Activated T-cell treated with anti-CD3 and anti-CD28 coated beads for 1 hour (primary cell): ENCODE measurements around the gene PPP5C.

Source experiments
- DNase-seq: peaks from one replicate; pipeline ENCODE4 v3.0.0-alpha.2; 2020; ENCODE audit warnings: low read depth

Gene PPP5C

GRCh38 chr19:46330319-46330918 is 16.5 kb upstream of the PPP5C start:
- DNase-seq, result no peak

DNA sequence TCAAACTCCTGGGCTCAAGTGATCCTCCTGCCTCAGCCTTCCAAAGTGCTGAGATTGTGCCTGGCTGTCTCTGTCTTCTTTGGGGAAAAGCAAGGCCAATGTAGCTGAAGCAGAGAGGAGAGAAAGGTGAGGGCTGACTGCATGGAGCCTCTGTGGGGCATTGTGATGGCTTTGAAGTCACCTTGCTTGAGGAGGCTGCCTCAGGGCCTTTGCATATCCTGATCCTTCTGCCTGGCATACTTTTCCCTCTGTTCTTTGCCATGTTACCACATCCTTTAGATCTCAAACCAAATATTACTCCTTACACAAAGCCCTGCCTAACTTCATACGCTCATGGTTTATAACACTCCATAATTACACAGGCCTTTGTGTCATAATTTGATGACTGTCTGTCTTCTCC is 9.4 kb upstream of the PPP5C start:
- no peak for DNase-seq

DNA sequence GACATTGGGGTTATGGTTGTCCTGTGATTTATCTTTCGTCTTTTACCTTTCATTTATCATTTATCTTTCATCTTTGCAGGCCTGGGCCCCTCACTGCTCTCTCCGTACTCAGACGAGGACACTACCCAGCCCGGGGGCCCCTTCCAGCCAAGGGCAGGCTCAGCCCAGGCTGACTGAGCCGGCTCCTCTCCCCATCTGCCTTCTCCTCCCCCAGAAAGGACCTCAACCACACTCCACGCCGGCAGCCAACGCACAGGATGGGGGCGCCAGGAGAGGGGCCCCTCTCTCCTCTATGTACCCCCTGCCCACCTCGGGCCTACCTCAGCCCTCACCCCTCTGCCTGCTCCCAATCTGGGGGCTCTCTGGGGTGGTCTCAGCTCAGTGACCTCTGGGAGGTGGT is 7.4 kb upstream of the PPP5C start:
- no peak for DNase-seq

- DNase-seq, result no peak
These were observed 6.7 kb upstream of the PPP5C start for GRCh38 chr19:46340051-46340659.

GRCh38 chr19:46341937-46342336 is 5.0 kb upstream of the PPP5C start:
- no peak for DNase-seq

- DNase-seq, result no peak
These were observed 2.5 kb upstream of the PPP5C start for GRCh38 chr19:46344363-46344762.

GRCh38 chr19:46345157-46345556 is 1.7 kb upstream of the PPP5C start:
- no peak for DNase-seq

DNA sequence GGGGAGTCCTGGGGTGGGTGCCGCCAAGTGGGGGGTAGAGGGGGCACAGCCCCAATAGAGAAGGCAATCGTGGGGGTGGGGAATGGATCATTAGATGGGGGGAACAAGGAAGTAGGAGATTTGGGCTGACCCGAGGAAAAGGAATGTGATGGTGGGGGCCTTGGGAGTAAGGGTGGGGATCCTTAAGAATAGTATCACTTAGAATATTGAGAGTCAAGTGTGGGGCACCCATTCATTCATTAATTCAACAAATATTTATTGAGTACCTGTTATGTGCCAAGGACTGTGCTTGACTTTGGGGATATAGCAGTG is 641 bp downstream of the PPP5C start:
- DNase-seq, result no peak

DNA sequence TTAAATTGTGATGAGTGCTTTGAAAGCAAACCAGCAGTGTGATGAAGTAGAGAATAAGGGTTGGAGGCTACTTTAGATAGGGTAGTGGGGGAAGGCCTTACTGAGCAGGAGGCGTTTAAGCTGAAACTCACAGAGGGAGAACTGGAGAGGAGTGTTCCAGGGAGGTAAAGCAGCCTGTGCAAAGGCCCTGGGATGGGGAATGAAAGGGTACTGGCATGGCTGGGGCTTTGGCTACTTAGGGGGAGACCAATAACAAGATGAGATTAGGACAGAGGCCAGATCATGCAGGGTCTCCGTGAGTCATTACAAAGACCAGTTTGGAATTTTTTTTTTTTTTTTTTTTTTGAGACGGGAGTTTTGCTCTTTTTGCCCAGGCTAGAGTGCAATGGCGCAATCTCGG is 1.1 kb downstream of the PPP5C start:
- no peak for DNase-seq

GRCh38 chr19:46349311-46349993 is 2.6 kb downstream of the PPP5C start:
- DNase-seq, result no peak

DNA sequence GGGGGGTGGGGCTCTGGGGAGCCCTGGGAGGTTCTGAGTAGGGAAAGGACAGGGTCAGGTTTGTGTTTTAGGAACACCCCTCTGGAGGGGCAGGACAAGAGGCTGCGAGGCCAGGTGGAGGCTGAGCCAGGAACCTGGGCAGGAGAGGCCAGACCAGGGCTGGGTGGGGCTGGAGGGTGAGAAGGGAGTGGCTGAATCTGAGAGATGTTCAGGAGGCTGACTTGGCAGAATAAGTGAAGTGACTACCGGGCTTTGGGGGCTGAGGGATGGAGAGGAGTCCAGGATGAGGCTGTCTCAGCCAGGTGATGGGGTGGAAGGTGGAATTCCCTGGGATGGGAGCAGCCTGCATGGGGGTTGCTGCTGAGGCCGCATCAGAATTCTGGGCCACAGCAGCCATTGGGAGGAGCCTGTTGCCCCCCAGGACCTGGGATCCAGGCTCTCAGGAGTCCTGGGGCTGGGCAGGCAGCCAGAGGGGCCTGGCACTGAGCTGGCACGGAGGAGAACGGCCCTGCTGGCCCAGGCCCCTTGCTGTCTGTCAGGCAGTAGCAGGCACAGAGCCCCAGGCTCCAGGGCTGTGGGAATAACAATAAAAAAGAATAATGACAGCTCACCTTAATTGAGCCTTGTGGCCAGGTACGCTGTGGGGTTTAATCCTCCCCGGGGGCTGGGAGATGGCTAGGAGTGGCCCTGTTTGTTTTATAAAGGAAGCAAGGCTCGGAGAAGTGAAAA is 3.3 kb downstream of the PPP5C start:
- DNase-seq, result no peak

DNA sequence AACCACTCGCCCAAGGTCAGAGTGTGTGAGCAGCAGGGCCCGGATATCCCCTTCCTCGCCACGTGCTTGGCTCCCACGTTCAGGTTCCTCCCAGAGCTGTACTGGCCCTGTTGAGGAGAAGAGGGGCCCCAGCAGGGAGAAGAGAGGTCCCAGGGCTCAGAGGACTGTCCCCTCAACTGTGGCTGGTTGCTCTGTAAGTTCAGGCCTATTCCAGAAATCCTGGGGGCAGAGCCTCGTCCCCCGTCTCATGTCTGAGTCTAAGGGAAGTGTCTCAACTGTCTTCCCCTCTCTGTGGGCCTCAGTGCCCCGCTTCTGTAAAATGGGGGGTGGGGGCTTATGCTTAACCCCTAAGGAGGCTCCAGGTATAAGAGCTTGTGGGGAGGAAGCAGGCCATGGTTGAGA is 3.9 kb downstream of the PPP5C start:
- DNase-seq, result no peak

DNA sequence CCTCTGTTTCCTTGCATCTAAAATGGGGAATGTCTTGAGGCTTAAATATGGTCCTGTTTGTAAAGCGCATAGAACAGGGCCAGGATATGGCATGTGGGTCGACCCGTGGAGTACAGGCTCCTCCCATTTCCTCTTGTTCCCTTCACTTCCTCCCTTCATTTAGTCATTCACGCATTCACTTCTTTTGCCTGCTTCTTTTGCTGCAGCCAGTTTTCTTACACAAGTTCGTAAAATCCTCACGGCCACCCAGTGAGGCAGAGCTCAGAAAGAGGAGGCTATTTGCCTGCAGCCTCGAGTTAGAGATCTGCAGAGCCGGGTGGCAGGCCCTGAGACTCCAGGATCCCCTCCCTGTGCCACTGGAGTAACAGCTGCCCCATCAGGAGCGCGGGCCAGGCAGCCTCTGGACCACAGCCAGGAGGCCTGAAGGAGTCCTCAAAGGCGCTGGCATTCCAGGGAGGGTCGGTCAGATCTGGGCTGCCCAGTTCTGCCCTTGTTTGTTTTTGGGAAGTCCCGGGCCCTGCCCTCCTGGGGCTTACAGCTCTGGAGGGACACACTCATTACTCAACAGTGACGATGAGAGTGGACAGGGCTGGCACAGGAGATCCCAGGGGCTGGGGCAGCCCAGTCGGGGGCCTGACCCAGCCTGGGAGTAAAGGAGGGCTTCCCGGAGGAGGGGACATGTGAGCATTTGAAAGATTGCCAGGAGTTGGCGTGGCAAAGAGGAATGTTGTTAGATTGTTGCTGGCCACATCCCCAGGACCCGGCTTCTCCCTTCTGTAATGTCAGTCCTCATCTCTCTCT is 4.6 kb downstream of the PPP5C start:
- no peak for DNase-seq

- no peak for DNase-seq
These were observed 7.0 kb downstream of the PPP5C start for GRCh38 chr19:46353730-46354528.

- DNase-seq, result no peak
These were observed 8.6 kb downstream of the PPP5C start for GRCh38 chr19:46355234-46356148.

DNA sequence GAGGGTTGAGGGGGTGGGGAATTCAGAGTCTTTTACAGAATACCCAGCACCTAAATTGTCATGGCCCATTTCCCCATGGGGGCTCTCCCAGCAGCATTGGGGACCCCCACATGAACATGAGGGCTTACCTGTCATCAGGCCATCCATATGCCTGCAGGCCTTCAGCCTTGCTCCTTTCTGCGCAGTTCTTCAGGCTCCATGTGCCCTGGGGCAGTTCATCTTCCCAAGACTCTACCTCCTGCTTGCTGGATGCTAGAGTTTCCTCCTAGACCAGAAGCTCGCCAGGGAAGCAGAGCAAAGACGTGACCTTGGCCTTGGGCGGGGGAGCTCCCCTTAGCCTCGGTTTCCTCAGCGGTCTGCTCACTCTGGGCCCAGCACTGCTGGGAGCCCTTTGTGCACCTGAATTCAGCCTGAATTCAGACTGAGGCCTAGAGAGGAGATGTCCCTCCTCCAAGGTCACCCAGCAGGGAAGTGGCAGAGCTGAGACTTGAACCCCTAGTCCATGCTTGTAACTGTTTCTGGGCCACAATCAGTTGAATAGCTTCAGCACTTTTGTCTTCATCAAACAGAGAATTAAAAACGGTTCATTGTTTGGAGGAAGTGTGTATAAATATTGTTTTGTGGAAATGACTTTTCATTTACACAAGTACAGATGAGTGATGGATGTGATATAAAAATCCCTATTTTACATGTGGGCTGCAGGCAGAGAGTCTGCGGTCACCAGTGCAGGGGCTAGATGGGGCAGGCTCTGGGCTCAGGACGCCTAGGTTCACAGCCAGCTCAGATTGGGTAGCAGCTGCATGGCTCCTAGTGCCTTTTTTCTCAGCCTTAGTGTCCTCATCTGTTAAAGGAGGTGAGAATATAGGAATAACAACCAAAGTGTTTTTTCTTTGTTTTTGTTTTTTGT is 9.5 kb downstream of the PPP5C start:
- DNase-seq, result no peak

GRCh38 chr19:46357846-46358583 is 11.1 kb downstream of the PPP5C start:
- no peak for DNase-seq

DNA sequence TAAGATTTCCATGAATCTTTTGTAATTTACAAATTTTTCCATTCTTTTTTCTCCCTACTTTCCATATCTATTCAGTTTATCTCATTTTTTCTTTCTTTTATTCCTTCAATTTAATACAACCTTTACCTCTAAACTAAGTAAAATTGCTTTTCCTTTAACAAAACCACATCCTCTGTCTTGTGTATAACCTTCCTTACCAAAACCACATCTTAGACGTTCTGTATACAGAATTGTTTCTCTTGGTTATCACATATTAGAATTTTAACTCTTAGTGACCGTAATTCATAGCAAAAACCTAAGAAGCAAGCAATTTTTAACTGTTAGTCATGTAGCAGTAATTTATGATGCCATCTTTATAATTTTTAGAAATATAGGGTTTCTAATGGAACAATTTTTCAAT is 15.0 kb downstream of the PPP5C start:
- DNase-seq, result no peak

DNA sequence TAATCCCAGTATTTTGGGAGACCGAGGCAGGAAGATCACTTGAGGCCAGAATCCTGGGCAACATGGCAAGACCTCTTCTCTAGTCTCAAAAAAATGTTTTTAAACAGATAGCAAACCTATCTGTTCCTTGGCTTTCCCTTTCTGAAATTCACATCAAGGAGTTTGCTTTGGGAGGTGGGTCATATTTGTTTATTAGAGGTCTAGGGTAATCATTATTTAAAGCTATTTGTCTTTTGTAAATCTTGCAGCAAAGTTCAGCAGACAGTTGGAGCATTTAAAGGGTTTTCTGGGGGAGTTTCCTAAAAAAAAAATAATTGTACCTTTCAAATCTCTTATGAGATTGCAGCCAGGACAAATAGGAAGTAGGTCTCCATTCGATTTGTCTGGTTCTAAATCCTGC is 17.5 kb downstream of the PPP5C start:
- no peak for DNase-seq
